Caco-2 (cell line): ENCODE data around the gene AFF1. TPM values are rescaled to one million over a fixed set of nuclear protein-coding genes. Genes with fewer than 3 reads are reported as not detected.

Experiments
- BruUV-seq: library from RNA; stranded (reverse); fragments of 400-500 nt; replicated peaks from 2 replicates; lab custom pipeline; 2021; lab: Mats Ljungman, UMichigan
- CTCF ChIA-PET: fragments of 300-600 bp; sonication (Branson Sonifier 250); formaldehyde crosslinking; loops from one replicate; lab custom pipeline; 2022; ENCODE audit warnings: antibody characterized with exemption; lab: Charles Lee
- POLR2A ChIA-PET: fragments of 300-600 bp; sonication (Branson Sonifier 250); formaldehyde crosslinking; loops from one replicate; lab custom pipeline; 2022; ENCODE audit warnings: antibody characterized with exemption; lab: Charles Lee
- DNase-seq, 2 experiments: peaks; one replicate each; pipeline versions ENCODE4 v3.0.0 to v3.0.0-alpha.2; 2020 to 2022
- H3K27me3 ChIP-seq: replicated peaks from 2 replicates; pipeline ENCODE4 v1.6.0; 2011; ENCODE audit warnings: low read length; ENCODE audit not compliant: control insufficient read depth, insufficient read depth
- H3K36me3 ChIP-seq: 2 replicates; pipeline ENCODE4 v1.5.1; 2011; ENCODE audit warnings: low read length; ENCODE audit not compliant: control insufficient read depth, insufficient read depth
- H3K4me1 ChIP-seq: fragments of 250-450 bp; sonication (Bioruptor Pico); 2 replicates; pipeline ENCODE4 v1.5.1; 2020; ENCODE audit warnings: mild to moderate bottlenecking
- H3K4me3 ChIP-seq: 2 replicates; pipeline ENCODE4 v1.5.1; 2011; ENCODE audit warnings: low read depth, mild to moderate bottlenecking, control low read depth, low read length
- H3K9me3 ChIP-seq: fragments of 250-450 bp; sonication (Bioruptor Pico); 2 replicates; pipeline ENCODE4 v1.5.1; 2020; ENCODE audit warnings: mild to moderate bottlenecking, moderate library complexity
- H3K27ac Mint-ChIP-seq: one replicate; pipeline ENCODE4 v1.8.0; 2022; ENCODE audit warnings: mixed read lengths; ENCODE audit not compliant: unreplicated experiment
- H3K27me3 Mint-ChIP-seq: one replicate; pipeline ENCODE4 v1.8.0; 2022; ENCODE audit warnings: mixed read lengths; ENCODE audit not compliant: insufficient read depth, unreplicated experiment
- H3K36me3 Mint-ChIP-seq: one replicate; pipeline ENCODE4 v1.8.0; 2022; ENCODE audit warnings: mild to moderate bottlenecking, mixed read lengths; ENCODE audit not compliant: insufficient read depth, unreplicated experiment
- H3K4me1 Mint-ChIP-seq: one replicate; pipeline ENCODE4 v1.8.0; 2022; ENCODE audit warnings: low read depth, mixed read lengths; ENCODE audit not compliant: unreplicated experiment
- H3K4me3 Mint-ChIP-seq: one replicate; pipeline ENCODE4 v1.8.0; 2022; ENCODE audit warnings: mild to moderate bottlenecking, moderate library complexity, mixed read lengths; ENCODE audit not compliant: unreplicated experiment
- H3K9me3 Mint-ChIP-seq: one replicate; pipeline ENCODE4 v1.8.0; 2022; ENCODE audit warnings: mixed read lengths; ENCODE audit not compliant: unreplicated experiment
- CTCF ChIP-seq, 2 experiments: fragments of 200-600 bp in 1 of 2; IDR thresholded peaks; 1 replicate in 1 of 2; 2 replicates in 1 of 2; pipeline versions ENCODE4 v1.5.1 to v1.8.0; 2011 to 2022; ENCODE audit warnings: antibody characterized with exemption in 1 of 2, control low read depth in 1 of 2, inconsistent platforms in 1 of 2, low read depth in 1 of 2, low read length in 1 of 2, mild to moderate bottlenecking in 1 of 2, moderate library complexity in 1 of 2; ENCODE audit not compliant: insufficient read depth in 1 of 2, severe bottlenecking in 1 of 2, unreplicated experiment in 1 of 2
- intact Hi-C: fragments of 100-400 bp; cut with micrococcal nuclease; formaldehyde crosslinking; loops from one replicate; pipeline ENCODE4 v1.10.0; 2022; ENCODE audit not compliant: unreplicated experiment
- total RNA-seq: library from RNA; stranded (reverse); gene quantifications from 2 replicates; pipeline ENCODE4 v1.2.3, GENCODE V29; 2022

Gene AFF1
- total RNA-seq, 1 experiment from 2014 or later, result 48.3 TPM

- Mint-ChIP-seq H3K27me3 (no peaks in the 10 kb centered on the region), H3K27ac (no peak overlapping the region), H3K4me1 (peaks cover 5% of the 10 kb centered on the region), H3K9me3 (no peaks in the 10 kb centered on the region), H3K36me3 (peaks cover 18% of the 10 kb centered on the region), H3K4me3 (no peak overlapping the region)
- H3K36me3 ChIP-seq, result peaks cover 2% of the 10 kb centered on the region; the same call in 1 of the 2 replicates
- no peak overlapping the region for H3K4me3 ChIP-seq
- POLR2A ChIA-PET, result interaction anchor here (0.5 kb wide), 1 partner anchor 288 kb away, joined by 3 read pairs; no protein-coding TSS in a partner anchor
- CTCF ChIA-PET, result no interaction called here
- H3K27me3 ChIP-seq, result no peaks in the 10 kb centered on the region
- H3K4me1 ChIP-seq, result no peaks in the 10 kb centered on the region
- no peak for TF ChIP-seq CTCF (IDR thresholded peaks at IDR 0.05; ENCODE audit: insufficient read depth in 1 of 2, low read depth in 1 of 2, low read length in 1 of 2, severe bottlenecking in 1 of 2, unreplicated experiment in 1 of 2)
- no peak for DNase-seq
- no peaks in the 10 kb centered on the region for H3K9me3 ChIP-seq
- intact Hi-C loops, result no loop called here
- BruUV-seq, result no TSS peak
Observed at GRCh38 chr4:87180767-87181166, 246.0 kb downstream of the AFF1 start.

DNA sequence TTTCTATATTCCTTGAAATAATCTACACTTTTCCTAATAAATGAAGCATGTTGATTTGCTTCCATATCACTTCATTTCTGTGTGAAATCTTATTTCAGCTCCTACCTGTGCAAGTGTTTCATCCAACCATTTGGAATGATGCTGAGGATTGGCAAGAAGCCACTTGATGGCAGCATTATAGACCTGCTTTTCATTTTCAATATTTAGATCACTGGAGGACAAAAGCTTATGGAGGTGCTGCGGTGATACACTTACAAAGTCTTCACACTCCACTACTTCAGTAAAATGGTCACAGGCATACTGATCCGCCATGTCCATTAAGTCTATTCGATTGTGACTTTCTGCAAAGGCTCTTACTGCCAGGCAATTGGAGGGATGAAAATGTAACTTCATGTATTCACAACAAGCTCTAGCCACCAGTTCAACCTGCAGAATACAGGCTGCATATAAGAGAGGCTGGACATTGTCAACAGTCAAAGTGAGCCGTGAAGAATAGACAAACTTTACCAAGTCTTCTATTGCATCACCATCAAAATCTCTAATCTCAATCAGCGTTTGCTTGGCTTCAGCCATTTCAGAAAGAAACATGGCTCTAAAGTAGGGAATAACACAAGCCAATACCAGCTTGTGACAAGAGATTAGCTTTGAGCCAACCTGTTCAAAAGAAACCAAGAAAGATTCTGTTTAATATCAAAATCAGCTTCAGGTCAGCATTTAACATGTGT is 250.5 kb downstream of the AFF1 start:
- H3K27me3 Mint-ChIP-seq, result no peaks in the 10 kb centered on the region
- no TSS peak for BruUV-seq
- no peak for DNase-seq
- Histone ChIP-seq H3K4me3 (no peak overlapping the region), H3K27me3 (no peaks in the 10 kb centered on the region), H3K36me3 (peaks cover 2% of the 10 kb centered on the region; the same call in 1 of the 2 replicates), H3K9me3 (no peaks in the 10 kb centered on the region), H3K4me1 (no peaks in the 10 kb centered on the region)
- no peak for TF ChIP-seq CTCF (IDR thresholded peaks at IDR 0.05; ENCODE audit: insufficient read depth in 1 of 2, low read depth in 1 of 2, low read length in 1 of 2, severe bottlenecking in 1 of 2, unreplicated experiment in 1 of 2)
- no peaks in the 10 kb centered on the region for H3K9me3 Mint-ChIP-seq
- CTCF ChIA-PET, result interaction anchor here (0.6 to 1.2 kb wide), 2 partner anchors 34 kb away, joined by 3 read pairs; no protein-coding TSS in a partner anchor
- H3K27ac Mint-ChIP-seq, result no peak overlapping the region
- intact Hi-C loops, result no loop called here
- peaks cover 12% of the 10 kb centered on the region for H3K4me1 Mint-ChIP-seq
- H3K36me3 Mint-ChIP-seq, result peaks cover 6% of the 10 kb centered on the region
- POLR2A ChIA-PET, result no interaction called here
- no peak overlapping the region for H3K4me3 Mint-ChIP-seq

DNA sequence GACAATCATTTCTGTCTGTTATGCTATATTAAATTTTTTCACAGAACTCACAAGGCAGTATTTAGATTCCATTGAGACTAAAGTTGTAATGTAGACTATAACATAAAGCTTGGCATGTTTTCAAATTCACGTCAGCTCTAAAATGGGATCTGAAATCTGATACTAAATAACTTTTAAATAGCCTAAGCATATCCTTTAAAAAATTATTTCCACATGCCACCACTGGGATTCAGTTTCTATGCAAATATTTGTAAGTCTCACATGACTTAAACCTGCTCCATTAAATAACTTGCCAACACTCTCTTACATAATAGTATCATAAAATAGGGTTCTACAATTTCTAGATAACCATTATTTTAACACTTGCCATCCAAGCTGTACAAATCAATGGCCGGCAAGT is 253.2 kb downstream of the AFF1 start:
- no peaks in the 10 kb centered on the region for H3K9me3 ChIP-seq
- no peaks in the 10 kb centered on the region for H3K9me3 Mint-ChIP-seq
- DNase-seq, result no peak
- BruUV-seq, result no TSS peak
- TF ChIP-seq CTCF (IDR thresholded peaks at IDR 0.05; ENCODE audit: insufficient read depth in 1 of 2, low read depth in 1 of 2, low read length in 1 of 2, severe bottlenecking in 1 of 2, unreplicated experiment in 1 of 2), result no peak
- H3K27ac Mint-ChIP-seq, result no peak overlapping the region
- H3K4me3 ChIP-seq, result no peak overlapping the region
- ChIA-PET POLR2A (no interaction called here), CTCF (no interaction called here)
- no peak overlapping the region for H3K4me3 Mint-ChIP-seq
- H3K4me1 ChIP-seq, result no peaks in the 10 kb centered on the region
- peaks cover 12% of the 10 kb centered on the region for H3K4me1 Mint-ChIP-seq
- no peaks in the 10 kb centered on the region for H3K36me3 Mint-ChIP-seq
- intact Hi-C loops, result loop anchor here (2.0 kb wide), 1 partner anchor 49 kb away; no protein-coding TSS in a partner anchor
- H3K36me3 ChIP-seq, result 0 out of 2 replicates have a peak, but pooled peaks cover 2% of the 10 kb centered on the region
- H3K27me3 ChIP-seq, result no peaks in the 10 kb centered on the region
- no peaks in the 10 kb centered on the region for H3K27me3 Mint-ChIP-seq
